AG04449 (cell line): ENCODE data around the gene OR6C3.
"Not testable (repeated sequence)": the region's sequence is repeated elsewhere in the genome, so short reads cannot be mapped to it uniquely, and the experiment has no call there.

ENCODE experiments used
- CTCF ChIA-PET: fragments of 350-600 bp; formaldehyde crosslinking; extraction: SDS; loops from one replicate; lab custom pipeline; 2021; ENCODE audit warnings: antibody characterized with exemption; lab: Yijun Ruan, JAX
- POLR2A ChIA-PET: fragments of 400-600, 350-600 bp; formaldehyde crosslinking; extraction: SDS; loops from one replicate; lab custom pipeline; 2020; ENCODE audit warnings: antibody characterized with exemption, inconsistent platforms; lab: Yijun Ruan, JAX
- DNase-seq: peaks from one replicate; pipeline ENCODE4 v3.0.0-alpha.2; 2010; ENCODE audit warnings: low read depth, low spot score
- H3K4me3 ChIP-seq: 2 replicates; pipeline ENCODE4 v1.5.1; 2011; ENCODE audit warnings: low read depth, mild to moderate bottlenecking, control low read depth, low read length
- TF ChIP-seq, protein P1 (sequence below): IDR thresholded peaks from one replicate; pipeline ENCODE4 v1.5.1; 2011; ENCODE audit warnings: mild to moderate bottlenecking, moderate library complexity, low read length, control low read depth, inconsistent platforms; ENCODE audit not compliant: insufficient read depth; ENCODE audit errors: missing control alignments

OR6C3 gene

DNA sequence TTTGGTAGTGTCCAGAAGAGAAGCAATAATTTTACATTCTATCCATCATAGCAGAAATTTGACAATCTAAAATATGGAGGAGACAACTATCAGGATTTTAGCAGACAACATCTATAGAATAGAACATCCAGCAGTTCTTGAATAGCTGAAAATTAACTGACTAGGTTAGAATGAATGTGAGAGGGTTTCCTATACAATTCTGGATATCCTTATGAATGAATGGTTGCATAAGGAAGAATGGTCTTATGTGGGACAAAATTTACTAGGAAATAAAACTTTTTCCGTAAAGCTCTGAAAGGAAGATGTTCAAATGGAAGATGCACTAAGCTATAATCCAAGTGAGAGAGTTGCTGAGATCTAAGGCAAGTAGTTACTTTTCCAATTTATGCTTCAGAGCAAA is at the start of gene OR6C3:
Gene OR6C3 (plus strand): TSS at position 301 of the 400 bp plus-strand sequence. CDS start 955 bp downstream, outside the sequence.
- H3K4me3 ChIP-seq, result no peak within 1 kb of the TSS
- TF ChIP-seq, protein P1, sequence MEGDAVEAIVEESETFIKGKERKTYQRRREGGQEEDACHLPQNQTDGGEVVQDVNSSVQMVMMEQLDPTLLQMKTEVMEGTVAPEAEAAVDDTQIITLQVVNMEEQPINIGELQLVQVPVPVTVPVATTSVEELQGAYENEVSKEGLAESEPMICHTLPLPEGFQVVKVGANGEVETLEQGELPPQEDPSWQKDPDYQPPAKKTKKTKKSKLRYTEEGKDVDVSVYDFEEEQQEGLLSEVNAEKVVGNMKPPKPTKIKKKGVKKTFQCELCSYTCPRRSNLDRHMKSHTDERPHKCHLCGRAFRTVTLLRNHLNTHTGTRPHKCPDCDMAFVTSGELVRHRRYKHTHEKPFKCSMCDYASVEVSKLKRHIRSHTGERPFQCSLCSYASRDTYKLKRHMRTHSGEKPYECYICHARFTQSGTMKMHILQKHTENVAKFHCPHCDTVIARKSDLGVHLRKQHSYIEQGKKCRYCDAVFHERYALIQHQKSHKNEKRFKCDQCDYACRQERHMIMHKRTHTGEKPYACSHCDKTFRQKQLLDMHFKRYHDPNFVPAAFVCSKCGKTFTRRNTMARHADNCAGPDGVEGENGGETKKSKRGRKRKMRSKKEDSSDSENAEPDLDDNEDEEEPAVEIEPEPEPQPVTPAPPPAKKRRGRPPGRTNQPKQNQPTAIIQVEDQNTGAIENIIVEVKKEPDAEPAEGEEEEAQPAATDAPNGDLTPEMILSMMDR, result no peak
- POLR2A ChIA-PET, result no interaction called here
- CTCF ChIA-PET, result no interaction called here
- DNase-seq, result no peak

DNA sequence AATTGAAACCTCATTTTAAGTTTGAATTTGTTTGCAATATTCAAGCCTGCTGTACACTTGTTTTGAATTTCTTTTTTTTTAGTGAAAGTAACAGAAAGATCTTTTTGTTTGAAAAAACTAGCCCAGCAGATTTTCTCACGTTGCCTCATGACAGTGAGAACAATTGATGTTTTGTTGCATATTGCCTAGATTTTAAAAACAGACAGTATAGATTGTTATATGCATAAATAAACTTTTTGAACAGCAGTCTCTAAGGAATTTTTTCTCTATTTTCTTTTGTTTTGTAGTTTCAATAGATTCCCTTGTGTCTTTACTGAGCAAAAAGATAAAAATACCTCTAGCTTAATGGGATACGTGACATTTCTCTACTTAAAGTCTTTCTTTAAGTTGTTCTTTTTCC is 49.6 kb upstream of the OR6C3 start:
- CTCF ChIA-PET, result no interaction called here
- POLR2A ChIA-PET, result no interaction called here
- DNase-seq, result no peak
- TF ChIP-seq, protein P1, result no peak
- H3K4me3 ChIP-seq, result no peak overlapping the region

DNA sequence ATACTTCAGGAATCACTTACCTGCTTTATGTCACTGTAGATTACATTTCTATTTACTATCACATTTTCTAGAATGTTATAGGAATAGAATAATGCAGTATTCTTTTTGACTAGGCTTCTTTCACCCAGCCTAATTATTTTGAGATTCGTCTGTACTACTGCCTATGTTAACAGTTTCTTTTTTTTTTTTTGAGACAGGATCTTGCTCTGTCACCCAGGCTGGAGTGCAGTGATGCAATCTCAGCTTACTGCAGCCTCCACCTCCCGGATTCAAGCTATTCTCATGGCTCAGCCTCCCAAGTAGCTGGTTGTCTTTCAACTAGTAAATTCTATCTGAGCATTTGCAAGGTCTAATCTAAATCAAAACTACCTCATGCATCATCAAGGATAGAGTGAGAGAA is 40.5 kb upstream of the OR6C3 start:
- TF ChIP-seq, protein P1, result no peak
- ChIA-PET CTCF (no interaction called here), POLR2A (no interaction called here)
- no peak overlapping the region for H3K4me3 ChIP-seq
- no peak for DNase-seq

DNA sequence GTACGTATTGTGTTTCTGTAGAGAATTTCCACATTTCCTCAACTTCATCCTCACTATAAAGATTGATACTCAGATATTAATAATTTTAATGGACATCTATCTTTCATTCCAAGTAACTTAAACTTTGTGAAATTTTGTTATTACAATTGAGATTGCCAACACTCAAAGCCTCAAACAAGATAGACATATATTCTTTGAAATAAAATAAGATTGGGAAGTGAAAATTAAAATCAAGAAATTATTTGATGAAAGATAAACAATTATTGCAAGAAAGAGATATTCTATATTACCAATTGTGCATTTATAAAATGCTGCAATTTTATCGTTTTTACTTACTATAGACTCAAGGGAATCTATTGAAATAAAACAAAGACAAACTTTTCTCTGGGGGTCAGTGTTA is 34.1 kb upstream of the OR6C3 start, which contains the start of gene OR6C6:
Gene OR6C6 (minus strand): TSS at position 101 of the 400 bp plus-strand sequence. CDS start 1,337 bp downstream, outside the sequence.
- H3K4me3 ChIP-seq, result no peak within 1 kb of the TSS
- no peak for DNase-seq
- CTCF ChIA-PET, result no interaction called here
- TF ChIP-seq, protein P1, result no peak
- POLR2A ChIA-PET, result no interaction called here

DNA sequence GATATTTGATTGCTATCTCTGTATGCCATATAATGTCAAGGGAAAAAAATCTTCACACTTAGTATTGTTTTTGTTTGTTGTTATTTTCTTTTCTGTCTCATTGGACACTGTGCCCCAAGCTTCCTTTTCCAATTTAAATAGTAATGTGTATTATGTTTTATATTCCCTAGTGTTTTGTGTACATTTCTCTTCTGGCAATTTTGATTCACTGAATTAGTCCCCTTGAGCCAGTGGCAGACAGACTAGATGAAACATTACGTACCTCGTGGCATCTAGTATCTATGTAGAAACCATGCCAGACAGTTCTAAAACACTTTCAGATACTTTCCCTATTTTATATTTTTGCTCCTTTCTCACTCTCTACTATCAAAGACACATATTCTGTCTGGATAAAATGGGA is 16.5 kb upstream of the OR6C3 start, which contains the start of gene OR6C1:
Gene OR6C1 (plus strand): TSS at position 301 of the 400 bp plus-strand sequence. CDS start 6,257 bp downstream, outside the sequence.
- ChIA-PET CTCF (no interaction called here), POLR2A (no interaction called here)
- no peak for DNase-seq
- no peak within 1 kb of the TSS for H3K4me3 ChIP-seq
- TF ChIP-seq, protein P1, result no peak

DNA sequence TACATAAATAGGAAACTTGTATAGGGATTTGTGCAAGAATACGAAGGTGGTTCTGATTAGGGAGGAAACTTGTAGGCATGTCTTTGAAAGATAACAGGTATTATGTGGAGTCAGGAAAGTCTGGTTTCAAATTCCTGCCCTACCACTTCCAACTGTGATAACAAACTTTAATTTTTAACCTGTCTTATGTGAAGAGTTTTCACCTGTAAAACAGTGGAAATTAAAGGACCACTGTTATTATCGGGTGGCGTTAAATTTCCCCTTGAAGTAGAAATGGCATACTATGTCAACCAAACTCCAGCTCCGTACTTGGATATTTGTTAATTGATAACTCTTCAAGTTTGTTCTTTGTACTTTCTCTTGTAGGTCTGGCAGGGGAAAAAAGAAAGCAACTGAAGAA is 10.3 kb upstream of the OR6C3 start:
- no peak for DNase-seq
- POLR2A ChIA-PET, result no interaction called here
- no peak overlapping the region for H3K4me3 ChIP-seq
- CTCF ChIA-PET, result interaction anchor here (1.0 kb wide), 1 partner anchor 298 kb away, joined by 3 read pairs; no protein-coding TSS in a partner anchor
- TF ChIP-seq, protein P1, result no peak

DNA sequence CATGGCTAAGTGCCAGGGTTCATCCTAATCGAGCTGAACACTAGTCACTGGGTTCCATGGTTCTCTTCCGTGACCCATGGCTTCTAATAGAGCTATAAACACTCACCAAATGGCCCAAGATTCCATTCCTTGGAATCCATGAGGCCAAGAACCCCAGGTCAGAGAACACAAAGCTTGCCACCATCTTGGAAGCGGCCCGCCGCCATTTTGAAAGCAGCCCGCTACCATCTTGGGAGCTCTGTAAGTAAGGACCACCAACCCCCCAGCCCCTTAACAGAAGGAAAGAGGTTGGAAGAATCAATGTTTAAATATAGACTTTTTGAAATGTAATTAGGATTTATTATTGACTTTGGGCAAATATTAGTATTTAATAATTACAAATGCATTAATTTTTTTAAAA is 4.7 kb upstream of the OR6C3 start:
- DNase-seq, POLR2A ChIA-PET, CTCF ChIA-PET, H3K4me3 ChIP-seq: not testable (repeated sequence)
